Central memory CD4-positive, alpha-beta T cell (primary cell): ENCODE measurements around the gene RNMT.

ENCODE experiments used
- DNase-seq: peaks from one replicate; pipeline ENCODE4 v3.0.0; 2022

RNMT gene

GRCh38 chr18:13813271-13813849, 86.9 kb downstream of the RNMT start:
- peak; percentile 23 for DNase-seq
